Liver (tissue), 3 donors: ENCODE measurements around the gene DNAI1.

Experiments used
- CTCF ChIP-seq: fragments of 150-350 bp; IDR thresholded peaks from 2 replicates; pipeline ENCODE4 v1.5.1; 2017; ENCODE audit warnings: improper control_type of control experiment, low read depth, low read length; ENCODE audit not compliant: missing input control
- EGR1 ChIP-seq, 2 donors: IDR thresholded peaks; 2 replicates each; pipeline ENCODE4 v1.6.1; 2016 to 2018; ENCODE audit warnings: antibody characterized with exemption in 2 of 2, low read depth in 2 of 2
- MAX ChIP-seq: IDR thresholded peaks from 2 replicates; pipeline ENCODE4 v1.6.1; 2016; ENCODE audit warnings: antibody characterized with exemption
- YY1 ChIP-seq: IDR thresholded peaks from 2 replicates; pipeline ENCODE4 v1.6.1; 2016; ENCODE audit warnings: antibody characterized with exemption, mild to moderate bottlenecking
- ZBTB33 ChIP-seq: IDR thresholded peaks from 2 replicates; pipeline ENCODE4 v1.6.1; 2016; ENCODE audit warnings: antibody characterized with exemption
- donor health status: healthy.
- donor health status: healthy.

DNA sequence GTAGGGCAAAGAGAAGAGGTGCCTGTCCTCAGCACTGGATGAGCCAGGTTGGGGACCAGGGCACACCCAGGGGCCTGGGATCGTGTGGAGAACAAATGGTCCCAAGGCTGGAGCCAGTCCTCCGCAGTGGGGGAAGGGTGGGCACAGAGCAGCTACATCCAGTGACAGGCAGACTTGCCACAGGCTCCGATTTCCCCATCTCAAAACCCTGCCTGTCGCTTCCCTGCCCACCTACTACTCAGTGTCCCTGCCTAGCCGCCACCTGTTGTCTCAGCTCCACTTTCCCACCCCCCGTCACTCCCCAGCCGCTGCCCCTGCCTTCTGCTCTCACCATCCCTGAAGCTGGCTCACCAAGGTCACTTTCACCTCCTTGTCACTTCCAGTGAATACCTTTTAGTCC lies 78.1 kb downstream of the DNAI1 start:
- no peak for TF ChIP-seq CTCF
- no peak for TF ChIP-seq ZBTB33
- TF ChIP-seq EGR1 (IDR thresholded peaks at IDR 0.05; ENCODE audit: low read depth in 2 of 2), result no peak
- no peak for TF ChIP-seq YY1
- no peak for TF ChIP-seq MAX
